OCI-LY1 (cell line): ENCODE data around the gene PICALM.

Experiments
- CTCF ChIP-seq: fragments of 200-600 bp; sonication (generic), shearing (Covaris generic); IDR thresholded peaks from 2 replicates; pipeline ENCODE4 v1.5.1; 2017; ENCODE audit warnings: mild to moderate bottlenecking, antibody characterized with exemption, low read length, moderate library complexity, mixed read lengths
- EZH2 ChIP-seq: fragments of 200-600 bp; sonication (generic), shearing (Covaris generic); IDR thresholded peaks from 2 replicates; pipeline ENCODE4 v1.8.0; 2017; ENCODE audit warnings: borderline replicate concordance, mixed run types, mild to moderate bottlenecking, antibody characterized with exemption, low read length, moderate library complexity, mixed read lengths

- no peak for TF ChIP-seq EZH2
- no peak for TF ChIP-seq CTCF
These were observed 34.9 kb upstream of the PICALM start for GRCh38 chr11:86103808-86104207.
